B cell (primary cell): Measurements from ENCODE around the gene PSMG1.

ENCODE experiments used
- EZH2 ChIP-seq: IDR thresholded peaks from 2 replicates; pipeline ENCODE4 v1.6.1; 2012; ENCODE audit warnings: borderline replicate concordance, low read depth, mild to moderate bottlenecking, moderate library complexity, low read length; ENCODE audit not compliant: insufficient read depth, poor library complexity, severe bottlenecking
- TF ChIP-seq, protein P1 (sequence below): fragments of 200-600 bp; IDR thresholded peaks from one replicate; pipeline ENCODE4 v1.8.0; 2022; ENCODE audit warnings: antibody characterized with exemption, mild to moderate bottlenecking

DNA sequence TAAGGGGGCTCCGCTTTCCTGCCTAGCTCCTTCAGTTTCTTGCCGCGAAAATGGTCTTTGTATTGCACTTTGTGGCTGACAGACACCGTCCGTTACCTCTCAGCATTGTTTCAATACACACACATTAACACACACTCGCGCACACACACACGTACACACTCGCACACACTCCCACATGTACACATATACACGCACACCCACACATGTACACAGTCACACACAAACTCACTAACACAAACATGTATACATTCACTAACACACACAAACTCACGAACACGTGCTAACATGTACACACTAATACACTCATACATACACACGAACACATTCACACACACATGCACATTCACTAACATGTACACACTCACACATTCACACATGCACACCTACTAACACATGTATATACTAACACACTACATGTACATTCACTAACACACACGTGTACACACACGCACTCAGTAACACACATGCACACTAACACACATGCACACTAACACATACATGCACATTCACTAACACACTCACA lies 48.9 kb downstream of the PSMG1 start:
- TF ChIP-seq, protein P1, sequence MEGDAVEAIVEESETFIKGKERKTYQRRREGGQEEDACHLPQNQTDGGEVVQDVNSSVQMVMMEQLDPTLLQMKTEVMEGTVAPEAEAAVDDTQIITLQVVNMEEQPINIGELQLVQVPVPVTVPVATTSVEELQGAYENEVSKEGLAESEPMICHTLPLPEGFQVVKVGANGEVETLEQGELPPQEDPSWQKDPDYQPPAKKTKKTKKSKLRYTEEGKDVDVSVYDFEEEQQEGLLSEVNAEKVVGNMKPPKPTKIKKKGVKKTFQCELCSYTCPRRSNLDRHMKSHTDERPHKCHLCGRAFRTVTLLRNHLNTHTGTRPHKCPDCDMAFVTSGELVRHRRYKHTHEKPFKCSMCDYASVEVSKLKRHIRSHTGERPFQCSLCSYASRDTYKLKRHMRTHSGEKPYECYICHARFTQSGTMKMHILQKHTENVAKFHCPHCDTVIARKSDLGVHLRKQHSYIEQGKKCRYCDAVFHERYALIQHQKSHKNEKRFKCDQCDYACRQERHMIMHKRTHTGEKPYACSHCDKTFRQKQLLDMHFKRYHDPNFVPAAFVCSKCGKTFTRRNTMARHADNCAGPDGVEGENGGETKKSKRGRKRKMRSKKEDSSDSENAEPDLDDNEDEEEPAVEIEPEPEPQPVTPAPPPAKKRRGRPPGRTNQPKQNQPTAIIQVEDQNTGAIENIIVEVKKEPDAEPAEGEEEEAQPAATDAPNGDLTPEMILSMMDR = no peak
- TF ChIP-seq EZH2 = no peak
